Measurements from ENCODE around the gene FAM83F.
"Not testable (repeated sequence)": the region's sequence is repeated elsewhere in the genome, so short reads cannot be mapped to it uniquely, and the experiment has no call there.

Gene FAM83F

DNA sequence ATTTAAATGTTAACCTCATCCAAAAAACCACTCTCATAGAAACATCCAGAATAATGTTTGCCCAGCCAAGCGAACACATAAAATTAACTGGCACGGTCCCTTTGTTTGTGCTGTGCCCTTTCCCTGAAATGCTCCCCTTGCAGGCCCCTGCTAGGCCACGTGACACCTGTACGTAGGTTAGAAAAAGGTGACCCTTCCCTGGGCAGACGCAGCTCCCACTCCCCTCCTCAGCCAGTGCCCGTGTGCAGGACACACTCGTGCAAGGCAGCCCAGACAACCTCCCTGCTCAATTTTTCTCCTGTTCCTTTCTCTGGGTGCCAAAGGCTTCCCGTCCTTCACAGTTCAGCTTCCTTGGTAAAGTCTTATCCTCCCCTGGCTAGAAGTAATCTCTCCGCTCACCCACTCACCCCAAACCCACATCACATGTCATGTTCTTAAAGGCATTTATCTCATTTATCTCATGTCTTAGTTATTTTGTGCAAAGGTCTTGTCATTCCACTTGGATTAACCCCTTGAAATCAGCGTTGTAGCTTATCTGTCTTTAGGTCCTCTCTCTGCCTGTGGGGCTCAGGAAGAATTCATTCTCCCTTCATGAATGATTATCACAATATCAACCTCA lies 20.7 kb downstream of the FAM83F start:
- no peak for DNase-seq (ENCODE audit: low read depth)

DNA sequence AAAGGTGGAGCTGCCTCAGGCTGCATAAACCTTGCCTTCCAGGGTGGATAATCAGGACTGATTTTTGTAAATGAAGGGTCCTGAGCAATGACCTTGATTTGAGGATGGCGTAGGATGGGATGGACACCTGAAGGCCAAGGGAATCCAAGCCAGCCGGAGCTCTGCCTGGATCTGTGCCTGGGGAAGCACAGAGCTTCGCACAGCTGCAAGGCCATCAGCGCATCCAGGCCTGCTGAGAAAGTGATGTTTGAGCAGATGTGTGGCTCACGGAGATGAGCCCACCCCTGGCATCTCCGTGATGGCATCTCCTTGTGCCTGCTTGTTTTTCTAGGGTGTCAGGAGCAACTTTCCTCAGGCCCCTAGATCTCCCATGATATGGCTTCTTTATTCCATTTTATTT lies 23.3 kb downstream of the FAM83F start:
- no peak for DNase-seq (ENCODE audit: low read depth)

DNA sequence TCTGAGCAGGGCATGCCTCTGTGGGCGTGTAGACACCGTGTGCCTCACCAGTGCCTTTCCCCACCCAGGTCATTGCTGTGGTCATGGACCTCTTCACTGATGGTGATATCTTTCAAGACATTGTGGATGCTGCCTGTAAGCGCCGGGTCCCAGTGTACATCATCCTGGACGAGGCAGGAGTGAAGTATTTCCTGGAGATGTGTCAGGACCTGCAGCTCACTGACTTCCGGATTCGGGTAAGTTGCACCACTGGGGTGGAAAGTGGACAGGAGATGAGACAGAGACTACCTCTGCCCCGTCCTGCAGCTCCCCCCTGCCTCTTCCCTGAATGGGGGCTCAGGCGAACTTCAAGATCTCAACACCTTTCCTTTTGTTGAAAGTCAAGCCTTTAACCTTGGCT lies 24.3 kb downstream of the FAM83F start:
- no peak for DNase-seq (ENCODE audit: low read depth)

DNA sequence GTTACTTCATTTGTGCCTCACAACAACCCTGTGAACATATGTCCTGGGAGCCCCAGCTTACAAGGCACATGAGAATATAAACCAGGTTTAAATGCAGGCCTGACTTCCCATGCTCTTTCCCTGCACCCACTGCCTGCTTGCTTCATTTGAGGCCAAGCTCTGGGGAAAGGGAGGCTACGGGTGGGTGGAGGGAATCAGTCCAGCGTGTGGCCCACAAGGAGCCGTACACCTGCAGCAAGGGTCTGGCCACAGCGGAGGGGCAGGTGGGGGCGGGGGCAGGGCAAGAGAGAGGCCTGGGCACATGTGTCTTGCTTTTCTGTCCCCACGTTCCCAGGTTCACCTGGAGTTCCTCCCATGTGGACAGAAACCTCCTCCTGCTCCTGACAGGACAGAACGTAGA lies 26.2 kb downstream of the FAM83F start:
- DNase-seq (ENCODE audit: low read depth): no peak

DNA sequence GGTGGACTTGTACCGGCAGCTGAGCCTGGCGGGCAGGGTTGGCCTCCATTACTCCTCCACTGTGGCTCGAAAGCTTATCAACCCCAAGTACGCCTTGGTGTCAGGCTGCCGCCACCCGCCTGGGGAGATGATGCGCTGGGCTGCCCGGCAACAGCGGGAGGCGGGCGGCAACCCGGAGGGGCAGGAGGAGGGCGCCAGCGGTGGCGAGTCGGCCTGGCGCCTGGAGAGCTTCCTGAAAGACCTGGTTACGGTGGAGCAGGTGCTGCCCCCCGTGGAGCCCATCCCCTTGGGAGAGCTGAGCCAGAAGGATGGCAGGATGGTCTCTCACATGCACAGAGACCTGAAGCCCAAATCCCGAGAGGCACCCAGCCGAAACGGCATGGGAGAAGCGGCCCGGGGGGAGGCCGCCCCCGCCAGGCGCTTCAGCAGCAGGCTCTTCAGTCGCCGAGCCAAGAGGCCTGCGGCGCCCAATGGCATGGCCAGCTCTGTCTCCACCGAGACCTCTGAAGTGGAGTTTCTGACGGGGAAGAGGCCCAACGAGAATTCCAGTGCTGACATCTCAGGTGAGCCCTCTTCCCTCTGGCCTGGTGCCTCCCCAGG lies 26.7 kb downstream of the FAM83F start:
- DNase-seq (ENCODE audit: low read depth): no peak

DNA sequence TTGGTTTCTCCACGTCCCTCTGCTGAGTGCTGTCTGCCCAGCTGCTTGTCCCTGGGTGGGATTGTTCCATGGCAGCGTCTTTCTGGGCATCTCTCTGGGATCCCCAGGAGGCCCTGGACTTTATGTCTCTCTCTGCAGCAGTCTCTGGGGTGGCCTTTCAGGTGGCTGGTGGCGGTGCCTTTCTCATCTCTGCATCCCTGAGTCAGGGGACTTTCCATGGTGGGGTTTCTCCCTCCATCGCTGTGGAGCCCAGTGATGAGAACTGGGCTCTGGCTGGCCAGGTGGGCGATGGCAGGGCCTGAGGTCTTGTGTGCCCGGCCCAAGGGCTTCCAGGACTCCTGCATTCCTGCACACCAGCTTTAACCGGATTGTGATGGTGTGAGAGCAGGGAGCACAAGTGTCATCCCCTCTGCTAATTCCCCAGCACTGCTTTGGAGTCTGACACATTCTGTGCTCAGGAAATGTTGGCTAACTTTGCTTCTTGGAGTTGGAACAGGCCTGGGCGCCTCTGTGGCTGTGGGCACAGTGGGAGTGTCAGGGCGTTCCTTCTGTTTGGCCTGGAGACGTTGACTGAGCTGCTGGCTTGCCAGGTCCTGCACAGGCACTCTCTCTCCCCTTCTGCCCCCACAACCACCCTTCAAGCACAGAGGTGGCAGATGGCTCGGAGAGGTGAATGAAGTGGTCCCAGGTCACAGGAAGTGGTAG lies 27.9 kb downstream of the FAM83F start:
- DNase-seq (ENCODE audit: low read depth): no peak

DNA sequence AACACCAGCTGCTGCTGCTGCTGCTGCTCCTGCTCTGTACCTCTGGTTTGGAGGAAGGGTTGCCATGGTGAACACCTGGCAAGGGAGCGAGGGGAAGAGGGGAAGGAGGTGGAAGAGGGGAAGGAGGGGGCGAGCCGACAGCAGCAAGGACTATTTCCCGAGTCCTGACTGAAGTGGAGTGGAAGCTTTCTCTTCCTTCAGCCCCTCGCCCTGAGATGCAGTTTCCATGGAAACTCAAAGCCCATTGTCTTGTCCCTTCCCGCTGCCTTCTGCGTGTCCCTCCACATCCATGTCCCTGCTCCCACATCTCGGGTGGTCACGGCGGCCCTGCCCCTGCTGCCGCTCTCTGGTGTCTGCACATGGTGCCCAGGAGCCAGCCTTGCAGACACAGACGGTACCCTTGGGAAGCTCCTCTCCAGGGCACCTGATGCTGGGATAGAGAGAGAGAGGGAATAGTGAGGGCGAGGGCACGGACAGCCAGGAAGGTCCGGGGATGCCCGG lies 28.6 kb downstream of the FAM83F start:
- DNase-seq (ENCODE audit: low read depth): no peak

DNA sequence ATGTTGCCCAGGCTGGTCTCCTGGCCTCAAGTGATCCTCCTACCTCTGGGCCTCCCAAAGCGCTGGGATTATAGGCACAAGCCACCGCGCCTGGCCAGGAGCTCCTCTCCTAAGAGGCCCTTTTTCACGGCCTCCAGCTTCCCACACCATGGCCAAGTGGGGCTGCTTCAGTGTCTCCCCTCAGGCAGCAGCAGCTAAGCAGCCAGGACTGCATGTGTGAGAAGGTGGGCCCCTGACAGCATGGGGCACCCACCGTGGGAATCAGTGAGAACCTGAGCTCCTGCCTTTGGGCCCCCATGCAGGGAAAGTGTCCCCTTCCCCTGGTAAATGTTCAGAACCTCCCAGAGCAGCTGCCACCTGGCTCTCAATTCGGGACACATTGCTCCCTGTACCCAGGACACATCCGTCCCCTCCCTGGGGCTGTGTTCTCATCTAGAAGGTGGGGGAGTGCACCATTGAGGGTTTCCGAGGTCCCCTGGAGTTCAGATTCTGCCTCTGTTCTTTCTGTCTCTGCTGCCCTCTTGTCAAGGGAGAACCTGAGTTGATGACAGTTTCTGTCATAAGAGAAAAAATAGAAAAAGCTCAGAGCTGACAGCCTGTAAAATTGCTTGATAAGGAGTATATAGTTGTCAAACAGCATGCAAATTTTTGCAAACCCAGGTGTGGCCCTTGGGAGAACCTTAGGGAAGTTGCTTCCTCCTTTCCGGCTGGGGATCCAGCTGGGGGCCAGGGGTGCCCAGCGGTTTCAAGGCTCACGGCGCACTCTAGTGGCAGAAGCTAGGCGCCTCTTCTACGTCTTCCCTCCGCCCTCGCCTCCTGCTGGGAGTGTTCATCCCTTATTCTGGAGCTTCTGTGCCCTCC lies 29.7 kb downstream of the FAM83F start:
- peak; percentile 29 for DNase-seq (ENCODE audit: low read depth)

DNA sequence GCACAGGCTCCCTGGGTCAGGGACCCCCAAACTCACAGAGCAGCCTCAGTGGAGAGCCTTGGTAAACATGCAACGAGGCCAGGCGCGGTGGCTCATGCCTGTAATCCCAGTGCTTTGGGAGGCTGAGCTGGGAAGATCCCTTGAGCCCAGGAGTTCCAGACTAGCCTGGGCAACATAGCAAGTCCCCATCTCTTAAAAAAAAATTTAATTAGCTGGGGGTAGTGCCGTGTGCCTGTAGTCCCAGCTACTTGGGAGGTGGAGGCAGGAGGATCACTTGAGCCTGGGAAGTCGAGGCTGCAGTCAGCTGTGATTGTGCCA lies 30.3 kb downstream of the FAM83F start:
- DNase-seq (ENCODE audit: low read depth): not testable (repeated sequence)

DNA sequence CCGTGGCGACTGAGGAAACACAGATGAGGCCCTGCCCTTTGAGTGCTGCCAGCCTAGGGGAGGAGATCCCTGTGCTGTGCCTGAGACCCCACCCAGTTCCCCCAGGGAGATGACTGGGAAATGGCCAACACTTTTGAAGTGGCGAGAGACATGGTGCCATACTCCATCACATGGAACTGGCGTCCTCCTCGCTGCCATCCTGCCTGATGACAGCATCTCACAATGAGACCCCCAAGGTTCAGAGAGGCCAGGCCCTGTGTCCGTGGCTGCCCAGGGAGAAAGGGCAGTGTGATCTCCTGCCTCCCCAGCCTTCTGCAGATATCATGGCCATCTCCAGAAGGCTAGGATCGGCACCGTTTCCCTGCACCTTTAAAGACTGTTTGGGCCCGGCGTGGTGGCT lies 31.1 kb downstream of the FAM83F start:
- DNase-seq (ENCODE audit: low read depth): no peak

DNA sequence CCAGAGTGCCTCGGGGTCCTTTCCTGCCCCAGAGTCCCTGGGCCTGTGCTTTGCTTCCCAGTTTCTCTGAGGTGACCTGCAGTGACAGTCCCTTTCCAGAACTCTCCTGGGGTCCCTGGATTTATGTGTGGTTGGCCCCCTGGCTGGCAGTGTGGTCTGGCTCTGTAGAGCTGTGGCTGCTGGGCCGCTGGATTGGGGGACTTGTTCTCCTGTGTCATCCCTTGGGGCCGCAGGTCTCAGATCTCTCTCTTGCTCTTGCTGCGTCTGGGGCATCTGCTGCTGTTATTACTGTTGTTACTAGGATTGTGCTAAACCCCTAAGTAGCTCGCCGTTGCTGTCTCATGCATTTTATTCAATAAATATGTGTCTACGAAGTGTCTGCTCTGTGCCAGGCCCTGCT lies 31.9 kb downstream of the FAM83F start:
- DNase-seq (ENCODE audit: low read depth): no peak

DNA sequence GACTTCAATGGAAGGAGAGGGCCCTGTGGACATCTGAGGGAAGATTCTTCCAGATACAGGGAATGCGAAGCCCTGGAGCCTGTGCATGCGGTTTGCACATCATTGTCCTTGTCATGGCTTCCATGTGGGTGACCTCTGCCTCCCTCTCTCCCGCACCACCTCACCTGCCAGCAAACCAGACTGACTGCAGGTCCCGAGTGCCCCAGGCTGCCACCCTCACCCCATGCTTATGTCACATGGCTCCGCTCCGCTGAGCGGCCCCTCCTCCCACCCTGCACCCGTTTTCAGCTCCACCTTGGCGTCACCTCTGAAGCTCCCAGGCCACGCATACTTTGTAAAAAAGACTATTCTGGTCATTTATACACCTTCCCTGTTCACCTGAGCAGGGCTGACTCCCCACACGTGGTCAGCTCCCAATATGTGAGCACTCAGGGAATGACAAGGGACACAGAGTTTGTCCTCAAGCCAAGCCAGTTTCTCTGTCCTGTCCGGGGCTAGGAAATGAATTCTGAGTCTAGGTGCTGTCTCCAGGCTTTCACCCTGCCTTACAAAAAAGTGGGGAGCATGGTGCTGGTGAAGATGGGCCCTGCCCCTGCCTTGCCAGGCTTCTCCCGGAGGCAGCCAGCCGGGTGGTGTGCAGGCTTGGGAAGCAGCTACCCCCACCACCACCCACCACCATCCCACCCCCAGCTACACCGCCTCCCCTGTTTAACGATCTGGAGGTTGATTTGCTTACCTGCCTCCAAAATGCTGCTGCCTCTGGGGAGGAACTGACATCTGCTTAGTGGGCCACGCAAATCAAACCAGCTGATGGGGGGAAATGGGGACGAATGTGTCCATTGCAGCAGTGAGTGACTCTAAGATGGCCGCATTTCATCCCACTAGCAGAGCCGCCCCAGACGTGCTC lies 32.7 kb downstream of the FAM83F start:
- no peak for DNase-seq (ENCODE audit: low read depth)

DNA sequence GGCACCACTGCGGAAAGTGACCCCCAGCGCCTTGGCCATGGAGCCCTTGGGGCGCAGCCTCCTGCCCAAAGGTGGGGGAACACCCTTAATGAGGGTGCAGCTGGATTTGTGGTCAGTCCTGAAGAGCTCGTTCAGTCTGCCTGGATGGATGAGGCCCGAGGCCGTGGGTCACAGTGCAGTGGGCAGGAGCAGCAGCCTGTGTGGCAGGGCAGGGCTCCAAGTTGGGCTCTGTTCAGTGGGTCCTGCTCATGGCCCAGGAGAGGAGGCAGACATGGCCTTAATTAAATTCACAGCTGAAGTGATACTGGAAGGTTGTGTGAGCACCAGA lies 33.3 kb downstream of the FAM83F start:
- DNase-seq (ENCODE audit: low read depth): no peak

DNA sequence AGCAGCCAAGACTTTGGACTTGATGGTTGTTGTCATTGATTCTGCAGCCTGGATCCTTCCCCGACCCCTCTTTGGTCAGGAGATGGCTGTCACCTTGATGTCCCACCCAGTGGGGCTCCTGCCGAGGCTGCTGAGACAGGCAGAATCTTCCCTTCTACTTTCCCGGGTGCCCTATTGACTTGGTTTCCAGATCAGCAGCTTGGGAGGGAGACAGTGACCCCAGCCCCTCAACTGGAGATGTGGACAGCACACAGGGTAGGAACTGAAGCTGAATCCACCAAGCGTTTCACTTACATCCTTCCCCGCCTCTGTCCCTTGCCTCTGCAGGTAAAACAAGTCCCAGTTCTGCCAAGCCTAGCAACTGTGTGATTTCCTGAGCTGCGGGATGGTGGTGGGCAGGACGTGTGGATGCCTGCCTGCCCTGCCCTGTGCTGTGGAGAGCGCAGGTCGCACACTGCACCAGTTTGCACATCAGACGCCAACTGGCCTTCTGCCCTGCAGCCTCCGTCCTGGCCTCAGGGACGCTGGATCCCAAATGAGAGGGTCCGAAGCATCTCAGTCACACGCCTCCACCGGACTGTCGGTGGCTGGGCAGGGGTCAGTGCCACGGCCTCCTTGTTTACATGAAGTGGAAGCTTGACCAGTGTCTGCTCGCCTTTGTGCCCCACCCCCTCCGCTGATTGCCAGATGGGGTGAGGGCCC lies 34.6 kb downstream of the FAM83F start:
- DNase-seq (ENCODE audit: low read depth): no peak

DNA sequence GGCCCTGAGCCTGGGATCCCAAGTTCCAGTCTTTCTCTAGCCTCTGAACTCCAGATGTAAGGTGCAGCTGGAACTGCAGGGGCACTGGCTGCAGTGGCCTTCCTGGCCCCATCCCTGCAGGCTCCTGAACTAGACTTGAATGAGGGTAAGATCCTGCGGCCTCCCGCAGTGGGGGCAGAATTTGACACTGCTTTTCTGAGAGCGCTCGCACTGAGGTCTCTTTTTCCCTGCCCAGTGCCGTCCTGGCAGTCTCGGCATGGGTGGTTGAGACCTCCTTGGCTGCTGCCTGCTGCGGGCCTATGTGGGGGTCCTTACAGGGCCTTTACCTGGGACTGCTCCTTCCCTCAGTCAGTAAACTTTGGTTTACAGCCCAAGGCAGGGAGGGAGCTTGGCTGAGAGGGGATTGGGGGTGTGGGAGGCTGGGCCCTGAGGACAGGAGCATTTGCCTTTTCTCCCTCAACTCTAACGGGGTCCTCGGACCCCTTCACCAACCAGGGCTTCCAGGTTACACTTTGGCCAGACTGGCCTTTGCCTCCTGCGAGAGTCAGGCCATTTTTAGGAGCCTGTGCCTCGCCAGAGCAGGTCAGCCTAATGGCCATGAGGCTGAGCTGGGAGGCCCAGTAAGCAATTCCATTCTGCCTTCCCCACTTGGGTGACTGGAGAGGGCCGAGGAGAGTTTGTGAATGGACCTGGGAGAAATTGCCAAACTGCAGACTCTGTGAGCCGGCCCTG lies 35.4 kb downstream of the FAM83F start:
- DNase-seq (ENCODE audit: low read depth): no peak

DNA sequence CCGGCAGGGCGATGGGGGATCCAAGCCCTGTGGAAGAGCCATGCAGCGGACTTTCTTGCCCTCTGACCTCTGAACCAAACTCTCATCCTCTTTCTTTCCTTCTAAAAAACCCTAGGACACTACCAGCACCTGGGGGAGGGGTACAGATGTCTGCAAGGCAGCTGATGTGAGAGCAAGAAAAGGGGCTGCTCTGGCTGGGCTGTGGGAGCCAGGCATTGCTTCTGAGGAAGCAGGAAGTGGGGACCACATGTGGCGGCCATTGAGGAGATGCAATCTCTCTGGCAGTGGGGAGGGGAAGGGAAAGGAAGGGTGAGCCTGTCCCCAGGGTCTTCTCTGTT lies 36.0 kb downstream of the FAM83F start:
- DNase-seq (ENCODE audit: low read depth): no peak

DNA sequence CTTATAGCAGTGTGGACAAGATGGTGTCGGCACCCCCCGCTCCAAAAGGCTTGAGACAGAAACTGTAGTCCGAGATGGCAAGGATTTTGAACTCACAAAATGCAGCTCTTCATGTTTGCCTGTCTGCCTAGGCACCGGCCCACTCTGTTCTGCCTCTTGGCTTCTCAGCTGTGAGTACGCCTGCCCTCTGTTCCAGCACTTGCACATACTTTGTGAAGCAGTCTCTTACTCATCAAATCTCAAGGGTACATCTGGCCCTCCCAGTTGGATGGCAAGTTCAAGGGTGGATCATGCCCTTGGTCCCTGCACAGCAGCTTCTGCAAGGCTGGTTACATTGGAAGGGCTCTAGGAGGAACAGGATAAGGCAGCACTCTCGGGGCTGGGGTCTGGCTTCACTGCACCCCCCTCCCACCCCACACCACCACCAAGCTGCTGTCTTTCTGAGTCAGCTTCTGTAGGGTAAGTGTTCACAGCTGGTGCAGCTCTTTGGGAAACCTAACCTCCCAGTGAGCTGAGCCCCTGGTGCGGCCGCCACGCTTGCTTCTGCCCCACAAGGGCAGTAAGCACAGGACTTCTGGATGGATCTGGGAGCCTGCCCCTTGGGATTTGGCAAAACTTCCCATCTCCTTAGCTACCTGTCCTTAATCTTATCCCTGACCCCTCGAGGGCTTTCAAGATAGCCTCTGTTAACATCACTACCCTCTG lies 37.2 kb downstream of the FAM83F start:
- DNase-seq (ENCODE audit: low read depth): no peak

DNA sequence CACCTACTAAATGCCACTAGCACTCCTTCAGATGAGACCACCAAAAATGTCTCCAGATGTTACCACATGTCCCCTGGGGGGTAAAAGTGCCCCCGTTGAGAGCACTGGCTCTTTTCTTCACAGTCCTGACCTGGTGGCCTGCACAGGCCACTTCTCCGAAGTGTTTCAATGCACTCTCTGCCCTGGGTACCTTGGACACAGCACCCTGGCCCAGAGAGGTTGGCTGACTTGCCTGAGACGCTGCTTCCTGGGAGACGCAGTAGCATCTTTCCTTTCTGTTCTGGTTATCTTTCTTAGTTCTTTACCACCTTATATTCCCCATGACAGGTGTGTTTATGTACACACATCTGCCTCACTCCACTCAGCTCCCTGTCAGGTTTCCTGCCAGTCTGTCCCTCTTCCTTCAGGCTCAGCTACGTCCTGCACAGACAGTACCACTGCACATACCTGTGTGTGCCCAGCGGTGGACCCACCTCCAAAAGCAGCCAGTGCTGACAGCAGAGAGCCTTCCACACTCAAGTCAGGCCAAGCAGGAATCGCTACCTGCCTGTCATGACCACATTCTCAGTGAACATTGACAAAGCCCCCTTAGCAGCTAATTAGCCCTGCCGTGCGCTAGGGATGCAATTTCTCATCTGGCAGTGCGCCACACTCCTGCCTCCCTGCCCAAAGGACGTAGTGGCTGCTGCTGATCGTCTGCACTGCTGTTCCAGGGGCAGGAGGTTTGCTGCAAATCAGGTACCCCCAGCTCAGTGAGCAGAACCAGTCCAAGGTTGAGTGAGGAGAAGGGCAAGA lies 39.0 kb downstream of the FAM83F start:
- no peak for DNase-seq (ENCODE audit: low read depth)

DNA sequence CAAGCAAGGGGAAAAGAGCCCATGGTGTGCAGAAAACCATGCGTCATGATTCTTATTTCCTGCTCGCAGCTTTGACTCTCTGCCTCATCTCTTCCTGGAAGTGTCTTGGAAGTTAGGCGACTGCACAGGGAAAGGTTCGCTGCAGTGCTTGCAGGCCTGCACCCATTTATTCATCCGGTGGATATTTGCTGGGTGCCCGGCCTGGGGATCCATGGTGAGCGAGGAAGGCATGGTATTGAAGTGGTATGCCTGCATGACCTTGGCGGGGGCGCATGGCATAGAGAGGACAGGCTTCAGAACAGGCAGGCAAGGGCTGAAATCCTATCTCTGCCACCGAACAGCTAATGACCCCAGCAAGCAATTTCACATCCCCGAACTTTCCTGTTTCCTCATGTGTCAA lies 40.6 kb downstream of the FAM83F start:
- DNase-seq (ENCODE audit: low read depth): no peak

All from stimulated activated CD8-positive, alpha-beta memory T cell treated with anti-CD3 and anti-CD28 coated beads, Interleukin-15, amount 100 ng/mL, for 1 hour (primary cell).